Measurements from ENCODE around the gene BBIP1.
"Not testable (repeated sequence)": the region's sequence is repeated elsewhere in the genome, so short reads cannot be mapped to it uniquely, and the experiment has no call there.

The BBIP1 gene

GRCh38 chr10:110944792-110945396 is 25.9 kb upstream of the BBIP1 start:
- Mint-ChIP-seq H3K27me3 (no peaks in the 10 kb centered on the region), H3K36me3 (peaks cover 57% of the 10 kb centered on the region), H3K9me3 (ENCODE audit: low read depth) (peaks cover 15% of the 10 kb centered on the region), H3K4me1 (ENCODE audit: low read depth) (peaks cover 51% of the 10 kb centered on the region), H3K27ac (no peak overlapping the region), H3K4me3 (no peak overlapping the region)

DNA sequence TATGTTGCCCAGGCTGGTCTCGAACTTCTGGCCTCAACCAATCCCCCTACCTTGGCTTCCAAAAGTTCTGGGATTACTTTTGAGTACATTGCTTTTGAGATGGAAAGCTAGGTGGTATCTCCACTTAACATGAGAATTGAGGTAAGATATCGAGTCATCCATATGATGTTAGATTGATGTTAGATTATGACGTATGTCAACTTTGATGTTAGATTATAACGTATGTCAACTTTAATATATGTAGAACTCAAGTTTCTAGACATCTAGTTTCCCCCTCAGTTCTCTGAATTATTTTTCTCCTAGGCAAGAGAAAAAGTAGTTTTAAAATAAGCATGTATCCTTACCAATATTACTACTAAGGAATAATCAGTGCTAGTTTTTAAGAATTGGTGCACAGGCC is 20.4 kb upstream of the BBIP1 start:
- Mint-ChIP-seq H3K4me1 (ENCODE audit: low read depth) (peaks cover 45% of the 10 kb centered on the region), H3K4me3 (no peak overlapping the region), H3K27me3 (no peaks in the 10 kb centered on the region), H3K36me3 (peaks cover 34% of the 10 kb centered on the region), H3K27ac (no peak overlapping the region), H3K9me3 (ENCODE audit: low read depth) (peaks cover 11% of the 10 kb centered on the region)

GRCh38 chr10:110936757-110937156 is 17.8 kb upstream of the BBIP1 start:
- Mint-ChIP-seq H3K27me3 (no peaks in the 10 kb centered on the region), H3K9me3 (ENCODE audit: low read depth) (no peaks in the 10 kb centered on the region), H3K27ac (no peak overlapping the region), H3K4me3 (no peak overlapping the region), H3K36me3 (peaks cover 15% of the 10 kb centered on the region), H3K4me1 (ENCODE audit: low read depth) (peaks cover 39% of the 10 kb centered on the region)

DNA sequence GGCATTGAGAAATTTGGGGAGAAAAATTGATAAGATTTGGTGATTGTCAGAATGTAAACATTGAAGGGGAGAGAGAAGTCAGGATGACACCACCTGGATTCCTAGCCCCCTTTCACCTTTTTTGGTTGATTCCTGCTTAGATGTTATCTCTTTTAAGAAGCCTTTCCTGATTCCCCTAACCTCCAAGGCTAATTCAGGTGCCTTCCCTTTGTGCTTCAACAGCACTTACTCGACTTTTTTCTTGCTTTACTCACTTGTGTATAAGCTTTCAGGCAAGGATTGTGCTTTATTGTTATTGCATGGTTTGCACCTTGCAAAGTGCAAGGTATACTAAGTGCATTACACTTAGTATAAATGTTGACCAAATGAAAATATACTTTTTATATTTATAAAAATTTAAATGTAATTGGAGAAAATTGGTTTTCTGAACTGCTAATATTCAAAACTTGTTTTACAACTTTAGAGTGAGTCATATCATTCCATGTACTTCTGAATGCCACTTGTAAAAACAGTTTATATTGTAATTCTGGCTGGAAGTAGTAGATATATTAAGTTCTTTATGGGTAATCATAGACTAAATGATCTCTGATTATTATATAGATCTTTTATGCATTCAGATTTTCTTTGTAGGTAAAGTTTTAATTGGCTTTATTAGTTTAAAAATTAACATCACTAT is 13.7 kb upstream of the BBIP1 start:
- Mint-ChIP-seq H3K36me3 (peaks cover 2% of the 10 kb centered on the region), H3K4me3 (no peak overlapping the region), H3K4me1 (ENCODE audit: low read depth) (peaks cover 40% of the 10 kb centered on the region), H3K9me3 (ENCODE audit: low read depth) (no peaks in the 10 kb centered on the region), H3K27ac (no peak overlapping the region), H3K27me3 (no peaks in the 10 kb centered on the region)

- Mint-ChIP-seq H3K36me3 (peaks cover 2% of the 10 kb centered on the region), H3K27me3 (no peaks in the 10 kb centered on the region), H3K4me3 (no peak overlapping the region)
Observed at GRCh38 chr10:110931769-110932381, 12.9 kb upstream of the BBIP1 start.

DNA sequence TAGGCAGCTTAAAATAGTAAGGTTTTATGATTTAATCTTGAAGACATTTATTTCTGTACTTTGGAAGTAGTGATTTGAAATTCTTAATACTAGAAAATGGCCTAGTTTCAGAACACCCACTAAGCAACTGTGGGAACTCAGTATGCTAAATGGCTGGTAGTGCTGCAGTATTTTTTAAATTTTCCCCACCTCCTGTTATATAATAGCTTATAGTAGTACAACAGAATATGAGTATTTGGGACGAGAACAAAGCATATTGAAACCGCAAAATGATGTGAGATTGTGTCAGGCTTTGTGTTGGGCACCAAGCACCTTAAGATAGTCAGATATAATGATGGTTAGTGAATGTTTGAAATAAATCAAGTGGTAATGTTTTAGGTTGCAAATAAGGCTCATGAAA is 8.5 kb upstream of the BBIP1 start:
- Mint-ChIP-seq H3K27ac (no peak overlapping the region), H3K36me3 (peaks cover 4% of the 10 kb centered on the region), H3K4me3 (no peak overlapping the region), H3K27me3 (no peaks in the 10 kb centered on the region), H3K9me3 (ENCODE audit: low read depth) (no peaks in the 10 kb centered on the region), H3K4me1 (ENCODE audit: low read depth) (peaks cover 53% of the 10 kb centered on the region)

More at GRCh38 chr10:110931769-110932381, 12.9 kb upstream of the BBIP1 start:
- H3K9me3 Mint-ChIP-seq (ENCODE audit: low read depth) = no peaks in the 10 kb centered on the region
- H3K4me1 Mint-ChIP-seq (ENCODE audit: low read depth) = peaks cover 43% of the 10 kb centered on the region
- H3K27ac Mint-ChIP-seq = no peak overlapping the region

DNA sequence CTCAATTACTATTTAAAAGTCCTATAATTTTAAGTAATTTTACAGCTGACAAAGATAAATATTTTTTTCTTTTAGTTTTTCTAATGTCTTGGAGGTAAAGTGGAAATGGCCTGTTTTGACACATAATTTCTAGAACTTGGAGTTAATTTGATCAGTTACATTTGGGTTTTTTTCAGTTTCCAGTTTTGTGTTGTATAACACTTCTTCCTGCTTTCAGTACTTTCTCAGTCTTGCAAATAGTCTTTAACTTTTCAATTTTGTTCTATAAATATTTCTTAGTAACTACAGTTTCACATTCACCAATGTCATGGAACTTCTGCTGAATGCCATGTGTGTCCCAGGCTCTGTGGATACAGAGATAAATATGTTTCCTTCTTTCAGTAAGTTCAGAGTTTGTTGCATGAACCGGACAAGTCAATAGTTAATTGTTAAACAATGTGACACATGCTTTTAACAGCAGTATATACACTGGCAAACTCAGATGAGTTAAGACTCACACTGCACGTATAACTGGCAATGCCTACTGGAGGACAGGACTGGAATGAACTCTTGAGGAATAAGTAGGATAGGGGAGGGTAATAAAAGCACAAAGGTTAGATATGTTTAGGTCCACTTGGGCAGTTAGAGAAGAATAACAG is 5.0 kb upstream of the BBIP1 start:
- peak overlapping the region; percentile 41 for H3K4me3 Mint-ChIP-seq
- peaks cover 4% of the 10 kb centered on the region for H3K36me3 Mint-ChIP-seq
- no peaks in the 10 kb centered on the region for H3K9me3 Mint-ChIP-seq (ENCODE audit: low read depth)
- H3K27ac Mint-ChIP-seq = peak overlapping the region; percentile 24
- H3K4me1 Mint-ChIP-seq (ENCODE audit: low read depth) = peaks cover 61% of the 10 kb centered on the region
- H3K27me3 Mint-ChIP-seq = no peaks in the 10 kb centered on the region

DNA sequence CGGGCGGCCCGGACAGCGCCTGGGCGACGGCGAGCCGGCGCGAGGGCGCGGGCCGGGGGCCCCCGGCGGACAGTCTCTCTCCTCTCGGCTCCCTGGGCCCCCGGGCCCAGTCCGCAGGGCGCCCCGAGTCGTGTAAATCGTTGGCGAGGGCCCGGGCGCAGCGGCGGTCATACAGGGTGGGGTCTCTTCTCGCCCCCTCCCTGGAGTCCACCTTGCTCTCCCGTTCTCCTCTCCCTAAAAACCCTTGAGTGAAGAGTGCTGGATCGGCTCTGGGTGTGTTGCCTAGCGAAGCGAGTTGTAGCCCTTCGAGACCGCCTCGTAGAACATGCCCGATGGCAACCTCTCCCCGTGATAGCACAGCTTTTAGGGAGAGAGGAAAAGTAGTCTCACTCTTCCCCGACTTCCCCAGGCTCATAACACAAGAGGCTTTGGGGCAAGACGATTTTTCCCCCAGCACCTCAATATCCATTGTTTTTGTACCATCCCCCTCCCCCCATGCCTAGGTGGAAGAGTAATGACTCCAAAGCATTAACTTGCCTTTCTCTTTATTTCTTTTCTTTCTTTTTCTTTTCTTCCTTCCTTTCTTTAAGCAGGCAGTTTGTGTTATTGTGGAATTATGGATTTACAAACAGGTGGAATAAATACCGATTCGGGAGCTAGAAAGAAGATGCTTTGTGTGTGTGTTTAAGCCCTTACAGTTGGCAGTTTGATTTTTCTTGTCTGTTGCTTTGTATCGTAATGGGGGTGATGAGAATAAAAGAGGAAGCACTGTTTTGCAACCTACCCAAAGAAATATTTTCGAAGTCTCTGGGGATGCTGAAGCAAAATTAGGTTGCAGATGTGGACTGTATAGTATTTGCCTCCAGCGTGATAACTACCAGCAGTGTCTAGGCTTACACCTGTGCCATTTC is 1.2 kb upstream of the BBIP1 start:
- Mint-ChIP-seq H3K27me3 (no peaks in the 10 kb centered on the region), H3K9me3 (ENCODE audit: low read depth) (no peaks in the 10 kb centered on the region), H3K4me3 (peak overlapping the region; percentile 95), H3K4me1 (ENCODE audit: low read depth) (peaks cover 55% of the 10 kb centered on the region), H3K27ac (peak overlapping the region; percentile 88), H3K36me3 (peaks cover 7% of the 10 kb centered on the region)

DNA sequence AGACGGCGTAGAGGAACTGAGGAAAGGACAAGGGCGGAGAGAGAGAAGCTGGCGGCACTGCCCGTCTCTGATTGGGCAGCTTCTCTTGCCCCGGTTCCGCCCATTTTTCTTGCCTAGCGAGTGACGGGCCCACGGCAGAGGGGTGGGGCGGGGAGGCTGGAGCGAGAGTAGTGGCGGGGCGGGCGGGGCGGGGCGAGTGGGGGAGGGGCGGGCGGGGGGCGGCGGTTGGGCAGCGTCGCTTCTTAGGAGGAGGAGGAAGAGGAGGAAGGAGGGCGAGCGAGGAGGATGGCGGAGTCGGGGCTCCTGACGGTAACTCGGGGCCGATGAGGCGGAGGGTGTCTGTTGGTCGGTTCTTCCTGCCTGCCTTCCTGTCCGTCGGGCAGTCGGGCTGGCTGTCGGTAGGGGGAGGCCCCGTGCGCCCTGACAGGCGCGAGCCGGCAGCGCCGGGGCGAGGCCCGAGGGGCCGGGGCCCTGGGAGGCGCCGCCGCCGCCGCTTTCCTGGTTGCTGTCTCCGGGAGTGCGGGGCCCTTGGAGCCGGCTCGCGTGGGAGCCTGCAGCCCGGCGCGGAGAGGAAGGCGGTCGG is 460 bp upstream of the BBIP1 start, which contains the start of gene SHOC2:
TSS of gene SHOC2 (plus strand) at position 256 of the 583 bp plus-strand sequence. CDS start 44,755 bp downstream, outside the sequence.
- Mint-ChIP-seq H3K4me1 (ENCODE audit: low read depth) (peaks cover 54% of the 10 kb centered on the region), H3K4me3 (peak within 1 kb of the TSS; percentile 96), H3K27ac (peak within 1 kb of the TSS; percentile 99), H3K27me3 (no peaks in the 10 kb centered on the region), H3K9me3 (ENCODE audit: low read depth) (no peaks in the 10 kb centered on the region), H3K36me3 (peaks cover 7% of the 10 kb centered on the region)

DNA sequence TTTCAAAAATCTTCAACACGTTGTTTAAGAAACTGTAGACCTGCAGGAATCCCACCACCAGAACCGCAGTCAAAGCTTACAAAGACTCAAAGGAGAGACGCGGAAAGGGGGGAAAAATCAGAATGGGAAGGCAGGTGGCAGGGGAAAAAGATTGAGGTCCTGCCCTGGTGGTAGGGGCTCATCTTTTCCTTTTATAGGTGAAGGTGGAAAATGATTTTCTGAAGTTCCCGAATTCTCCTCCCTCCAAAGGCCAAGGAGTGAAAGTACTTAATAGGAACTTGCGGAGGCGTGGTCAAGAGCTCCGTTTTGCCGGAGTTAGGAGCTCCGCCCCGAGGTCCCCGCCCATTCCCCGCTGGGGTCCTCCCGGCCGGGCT is 724 bp downstream of the BBIP1 start:
- peaks cover 47% of the 10 kb centered on the region for H3K4me1 Mint-ChIP-seq (ENCODE audit: low read depth)

GRCh38 chr10:110916554-110917346 is 2.2 kb downstream of the BBIP1 start:
- H3K9me3 Mint-ChIP-seq (ENCODE audit: low read depth) = no peaks in the 10 kb centered on the region
- H3K4me1 Mint-ChIP-seq (ENCODE audit: low read depth) = peaks cover 39% of the 10 kb centered on the region
- peaks cover 2% of the 10 kb centered on the region for H3K36me3 Mint-ChIP-seq
- H3K4me3 Mint-ChIP-seq = peak overlapping the region; percentile 54
- no peaks in the 10 kb centered on the region for H3K27me3 Mint-ChIP-seq
- H3K27ac Mint-ChIP-seq = no peak overlapping the region

More for the DNA sequence above, 724 bp downstream of the BBIP1 start:
- no peaks in the 10 kb centered on the region for H3K27me3 Mint-ChIP-seq
- peak overlapping the region; percentile 89 for H3K27ac Mint-ChIP-seq
- H3K36me3 Mint-ChIP-seq = peaks cover 4% of the 10 kb centered on the region
- no peaks in the 10 kb centered on the region for H3K9me3 Mint-ChIP-seq (ENCODE audit: low read depth)
- H3K4me3 Mint-ChIP-seq = peak overlapping the region; percentile 96

DNA sequence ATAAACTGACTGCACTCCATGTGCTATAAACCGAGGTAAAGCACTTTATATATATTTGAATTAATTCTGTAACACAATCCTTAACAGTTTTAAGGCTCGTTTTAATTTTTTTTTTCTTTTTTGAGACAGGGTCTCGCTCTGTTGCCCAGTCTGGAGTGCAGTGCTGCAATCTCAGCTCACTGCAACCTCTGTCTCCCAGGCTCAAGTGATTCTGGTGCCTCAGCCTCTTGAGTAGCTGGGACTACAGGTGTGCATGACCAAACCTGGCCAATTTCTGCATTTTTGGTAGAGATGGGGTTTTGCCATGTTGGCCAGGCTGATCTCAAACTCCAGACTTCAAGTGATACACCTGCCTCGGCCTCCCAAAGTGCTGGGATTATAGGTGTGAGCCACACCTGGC is 3.4 kb downstream of the BBIP1 start:
- peaks cover 40% of the 10 kb centered on the region for H3K4me1 Mint-ChIP-seq (ENCODE audit: low read depth)
- not testable (repeated sequence) for H3K4me3 Mint-ChIP-seq; H3K27me3 Mint-ChIP-seq; H3K27ac Mint-ChIP-seq; H3K36me3 Mint-ChIP-seq; H3K9me3 Mint-ChIP-seq (ENCODE audit: low read depth)

GRCh38 chr10:110915035-110915434 is 3.9 kb downstream of the BBIP1 start:
- H3K9me3 Mint-ChIP-seq (ENCODE audit: low read depth) = no peaks in the 10 kb centered on the region
- H3K27me3 Mint-ChIP-seq = no peaks in the 10 kb centered on the region
- no peak overlapping the region for H3K27ac Mint-ChIP-seq
- H3K4me1 Mint-ChIP-seq (ENCODE audit: low read depth) = peaks cover 44% of the 10 kb centered on the region
- no peak overlapping the region for H3K4me3 Mint-ChIP-seq
- H3K36me3 Mint-ChIP-seq = peaks cover 12% of the 10 kb centered on the region

Measured in activated naive CD8-positive, alpha-beta T cell (primary cell).